GM12801 (cell line): ENCODE data around the gene DDX53.

Source experiments
- TF ChIP-seq, protein P1 (sequence below): IDR thresholded peaks from one replicate; pipeline ENCODE4 v1.5.1; 2011; ENCODE audit warnings: control low read depth; ENCODE audit not compliant: insufficient read length; ENCODE audit errors: extremely low read depth

The DDX53 gene

DNA sequence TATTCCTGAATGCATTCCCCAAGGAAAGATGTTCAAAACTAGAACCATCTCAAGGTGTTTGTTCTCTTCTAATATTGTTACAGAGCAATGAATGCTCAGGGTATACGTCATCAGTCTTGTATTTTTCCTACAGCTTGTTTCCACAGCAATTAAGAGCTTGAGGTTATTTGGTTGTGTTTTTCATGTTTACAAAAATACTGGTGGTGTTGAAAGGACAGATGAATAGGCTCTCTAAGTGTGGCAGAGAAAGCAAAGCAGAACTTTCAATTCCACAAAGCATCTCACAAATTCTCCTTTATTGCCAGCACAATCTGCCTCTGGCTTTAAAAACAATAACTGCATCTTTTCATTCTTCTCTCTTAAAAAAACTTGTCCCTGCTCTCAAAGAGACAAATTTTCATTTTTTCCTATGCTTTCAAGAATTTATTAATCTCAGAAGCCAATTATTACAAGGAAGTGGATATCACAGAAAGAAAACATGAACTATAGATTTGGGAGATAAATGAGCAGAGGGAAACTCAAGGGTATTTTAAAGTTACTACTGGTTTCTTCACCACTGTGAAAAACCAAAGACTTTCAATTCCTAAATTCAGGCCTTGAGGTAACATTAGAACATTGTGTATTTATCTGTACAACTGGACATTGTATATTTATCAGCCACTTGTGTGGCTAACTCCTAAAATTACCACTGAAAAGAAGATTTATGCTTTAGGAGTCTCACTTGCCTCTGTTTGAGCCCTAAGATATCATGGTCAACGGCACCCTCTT, 49.2 kb downstream of the DDX53 start:
- TF ChIP-seq, protein P1, sequence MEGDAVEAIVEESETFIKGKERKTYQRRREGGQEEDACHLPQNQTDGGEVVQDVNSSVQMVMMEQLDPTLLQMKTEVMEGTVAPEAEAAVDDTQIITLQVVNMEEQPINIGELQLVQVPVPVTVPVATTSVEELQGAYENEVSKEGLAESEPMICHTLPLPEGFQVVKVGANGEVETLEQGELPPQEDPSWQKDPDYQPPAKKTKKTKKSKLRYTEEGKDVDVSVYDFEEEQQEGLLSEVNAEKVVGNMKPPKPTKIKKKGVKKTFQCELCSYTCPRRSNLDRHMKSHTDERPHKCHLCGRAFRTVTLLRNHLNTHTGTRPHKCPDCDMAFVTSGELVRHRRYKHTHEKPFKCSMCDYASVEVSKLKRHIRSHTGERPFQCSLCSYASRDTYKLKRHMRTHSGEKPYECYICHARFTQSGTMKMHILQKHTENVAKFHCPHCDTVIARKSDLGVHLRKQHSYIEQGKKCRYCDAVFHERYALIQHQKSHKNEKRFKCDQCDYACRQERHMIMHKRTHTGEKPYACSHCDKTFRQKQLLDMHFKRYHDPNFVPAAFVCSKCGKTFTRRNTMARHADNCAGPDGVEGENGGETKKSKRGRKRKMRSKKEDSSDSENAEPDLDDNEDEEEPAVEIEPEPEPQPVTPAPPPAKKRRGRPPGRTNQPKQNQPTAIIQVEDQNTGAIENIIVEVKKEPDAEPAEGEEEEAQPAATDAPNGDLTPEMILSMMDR: no peak

DNA sequence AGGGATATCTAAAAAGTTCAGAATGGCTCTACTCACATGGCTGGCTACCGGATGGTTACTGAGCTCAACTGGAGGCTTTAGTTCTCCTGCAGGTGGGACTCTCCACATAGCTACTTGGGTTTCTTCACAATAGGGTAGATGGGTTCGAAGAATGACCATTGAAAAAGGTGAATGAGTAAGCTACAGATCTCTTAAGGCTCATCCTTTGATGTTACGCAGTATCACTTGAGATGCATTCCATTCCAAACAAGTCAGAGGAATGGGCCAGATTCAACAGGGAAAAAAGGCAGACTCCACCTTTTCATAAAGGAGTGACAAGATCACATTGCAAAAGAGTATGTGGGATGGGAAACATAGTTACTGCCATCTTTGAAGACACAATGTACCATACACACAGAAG, 52.6 kb downstream of the DDX53 start:
- TF ChIP-seq, protein P1: no peak
